K562 (cell line): ENCODE data around the gene OOSP4A. TPM values are rescaled to one million over a fixed set of nuclear protein-coding genes. Genes with fewer than 3 reads are reported as not detected.

Source experiments
- ETV6 ChIP-seq, 3 experiments: fragments of 150-350 bp in 1 of 3; sonication (generic) in 1 of 3; formaldehyde crosslinking in 1 of 3; IDR thresholded peaks; 2 replicates each; pipeline versions ENCODE4 v1.6.1 to v1.8.0; 2014 to 2022; ENCODE audit warnings: borderline replicate concordance in 2 of 3, low read depth in 2 of 3, antibody characterized with exemption in 1 of 3, low read length in 1 of 3, mild to moderate bottlenecking in 1 of 3, missing genetic modification reagents in 1 of 3
- FOXP1 ChIP-seq: sonication (generic); formaldehyde crosslinking; IDR thresholded peaks from 2 replicates; pipeline ENCODE4 v1.8.0; 2022; ENCODE audit warnings: mild to moderate bottlenecking, missing genetic modification reagents
- KHSRP ChIP-seq: fragments of 450-650 bp; IDR thresholded peaks from 2 replicates; pipeline ENCODE4 v1.6.1; 2017
- LEF1 ChIP-seq: fragments of 450-650 bp; IDR thresholded peaks from 2 replicates; pipeline ENCODE4 v1.6.1; 2016; ENCODE audit warnings: mild to moderate bottlenecking
- MTA3 ChIP-seq: fragments of 450-650 bp; formaldehyde crosslinking; IDR thresholded peaks from 2 replicates; pipeline ENCODE4 v1.6.1; 2017; ENCODE audit warnings: mild to moderate bottlenecking, borderline replicate concordance
- NCOA2 ChIP-seq, 2 experiments: fragments of 450-650 bp; IDR thresholded peaks; 2 replicates each; pipeline ENCODE4 v1.6.1; 2018; ENCODE audit warnings: mild to moderate bottlenecking in 2 of 2, moderate library complexity in 1 of 2; ENCODE audit not compliant: partially characterized antibody in 2 of 2
- NFIX ChIP-seq: fragments of 250-450 bp; sonication (Bioruptor Pico); IDR thresholded peaks from 2 replicates; pipeline ENCODE4 v1.4.0; 2020; ENCODE audit warnings: low read depth, mild to moderate bottlenecking, moderate library complexity
- RFX1 ChIP-seq: fragments of 450-650 bp; IDR thresholded peaks from 2 replicates; pipeline ENCODE4 v1.6.1; 2016; ENCODE audit warnings: mild to moderate bottlenecking, moderate library complexity
- SMAD2 ChIP-seq: fragments of 150-350 bp; IDR thresholded peaks from 2 replicates; pipeline ENCODE4 v1.6.1; 2014; ENCODE audit warnings: low read depth, mild to moderate bottlenecking, low read length
- TCF3 ChIP-seq: sonication (generic); formaldehyde crosslinking; IDR thresholded peaks from 2 replicates; pipeline ENCODE4 v1.4.0; 2020; ENCODE audit warnings: mild to moderate bottlenecking, missing genetic modification reagents
- ZNF134 ChIP-seq: fragments of 250-450 bp; sonication (Bioruptor Pico); conservative IDR thresholded peaks from 2 replicates; pipeline ENCODE4 v1.4.0; 2020
- ZNF282 ChIP-seq: sonication (generic); formaldehyde crosslinking; IDR thresholded peaks from 2 replicates; pipeline ENCODE4 v1.8.1; 2023; ENCODE audit warnings: missing genetic modification reagents
- ZNF445 ChIP-seq: fragments of 250-450 bp; sonication (Bioruptor Pico); IDR thresholded peaks from 2 replicates; pipeline ENCODE4 v1.4.0; 2020; ENCODE audit warnings: low read depth, mild to moderate bottlenecking, moderate library complexity
- ZNF740 ChIP-seq, 3 experiments: fragments of 200-800 bp in 1 of 3; sonication (Bioruptor generic) in 1 of 3; sonication (generic) in 1 of 3; formaldehyde crosslinking in 1 of 3; IDR thresholded peaks; 2 replicates each; pipeline versions ENCODE4 v1.6.1 to v1.8.0; 2016 to 2022; ENCODE audit warnings: mild to moderate bottlenecking in 2 of 3, missing compliant biosample characterization in 2 of 3, missing genetic modification characterization in 2 of 3, missing genetic modification reagents in 1 of 3
- ZSCAN32 ChIP-seq: fragments of 450-650 bp; formaldehyde crosslinking; IDR thresholded peaks from 2 replicates; pipeline ENCODE4 v1.4.0; 2020; ENCODE audit warnings: mild to moderate bottlenecking, moderate library complexity
- polyA plus RNA-seq, 8 experiments: library from polyadenylated mRNA; depleted of rRNA in 4 of 8; stranded (reverse) in 5 of 8; unstranded in 3 of 8; fragments of >200 nt; fragmentation: Nextera tagmentation in 2 of 8; fragmentation: Illumina TruSeq in 1 of 8; extraction: Ambion mirVana in 2 of 8; extraction: Trizol in 1 of 8; gene quantifications; 2 replicates each; pipeline versions ENCODE4 v1.2.1 to v1.2.3, GENCODE V29; 2011 to 2014; ENCODE audit warnings: inconsistent platforms in 1 of 8, missing spikeins in 1 of 8
- total RNA-seq, 7 experiments: library from RNA; depleted of rRNA in 6 of 7; stranded (reverse); fragments of >200 nt in 6 of 7; fragmentation: Illumina TruSeq in 2 of 7; extraction: Trizol in 2 of 7; gene quantifications; 2 replicates each; pipeline versions ENCODE4 v1.2.1 to v1.2.3, GENCODE V29; 2011 to 2021; ENCODE audit warnings: low replicate concordance in 1 of 7
- TF ChIP-seq, protein P1 (sequence below): fragments of 250-450 bp; sonication (Bioruptor Pico); IDR thresholded peaks from 2 replicates; pipeline ENCODE4 v1.6.1; 2021; ENCODE audit warnings: mild to moderate bottlenecking
- TF ChIP-seq, protein P2 (sequence below): sonication (generic); formaldehyde crosslinking; IDR thresholded peaks from 2 replicates; pipeline ENCODE4 v1.8.1; 2023; ENCODE audit warnings: mild to moderate bottlenecking, missing genetic modification reagents
- TF ChIP-seq, protein P3 (sequence below): sonication (generic); formaldehyde crosslinking; IDR thresholded peaks from 2 replicates; pipeline ENCODE4 v1.8.0; 2023; ENCODE audit warnings: mild to moderate bottlenecking, missing genetic modification reagents

The OOSP4A gene
- total and polyA plus RNA-seq, 9 of the 15 experiments (the other 6 are each of a cell fraction or from before 2014, with no cell fraction given), result 0.40 to 2.4 (median 0.74) TPM; not detected in 2

DNA sequence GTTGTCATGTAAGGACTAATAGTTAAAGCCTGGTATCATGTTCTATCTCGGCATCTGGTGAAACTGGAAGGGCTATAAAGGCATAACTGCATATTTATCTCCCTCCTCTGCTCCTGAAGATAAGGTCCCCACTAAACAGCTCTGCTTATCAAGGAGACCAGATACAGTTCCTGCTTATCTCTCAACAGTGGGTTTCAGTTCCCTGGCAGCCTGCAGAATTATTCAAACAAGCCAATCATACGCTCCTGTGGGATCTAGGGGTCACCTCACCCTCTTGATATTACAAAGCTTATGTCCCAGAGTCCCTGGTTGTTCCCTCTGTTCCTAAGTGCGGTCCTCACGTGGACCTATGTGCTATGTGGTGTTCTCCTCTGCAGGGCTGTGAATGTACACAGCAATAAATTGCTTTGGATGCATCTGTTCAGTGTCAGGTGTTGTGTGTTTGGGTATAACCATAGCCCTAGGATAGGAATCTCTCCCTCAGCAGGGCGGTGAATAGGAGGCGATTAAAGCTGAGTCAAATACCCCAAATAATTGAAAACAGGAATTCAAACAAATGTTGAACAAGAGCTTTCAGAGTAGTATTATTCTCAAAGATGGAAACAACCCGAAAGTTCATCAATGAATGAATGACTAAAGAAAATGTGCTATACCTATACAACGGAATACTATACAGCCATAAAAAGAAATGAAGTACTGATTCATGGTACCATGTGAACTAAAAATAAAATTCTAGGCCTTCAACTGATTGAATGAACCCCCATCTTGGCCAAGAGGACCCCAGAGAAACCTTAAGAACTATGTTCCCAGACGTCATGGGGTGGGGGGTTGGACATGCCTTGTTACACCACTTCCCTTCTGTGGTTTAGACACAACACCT is 3.1 kb upstream of the OOSP4A start (continued):
- peak; percentile 87 to 91 for TF ChIP-seq NCOA2 (IDR thresholded peaks at IDR 0.05; ENCODE audit: partially characterized antibody in 2 of 2)
- TF ChIP-seq ETV6 (IDR thresholded peaks at IDR 0.05; ENCODE audit: borderline replicate concordance in 1 of 2, low read depth in 2 of 2, low read length in 1 of 2), result no peak; a peak in 1 of 4 replicates
- no peak for TF ChIP-seq ETV6 (CRISPR knock-in tag; IDR thresholded peaks at IDR 0.05; ENCODE audit: borderline replicate concordance)
- peak; percentile 92 for TF ChIP-seq KHSRP
- no peak for TF ChIP-seq ZNF282
- 0 out of 2 replicates have a peak, but pooled peaks have one; percentile 51 for TF ChIP-seq ZNF134
- TF ChIP-seq ZNF445 (CRISPR knock-in tag), result peak; percentile 78; the same call in 1 of the 2 replicates
- TF ChIP-seq TCF3 (CRISPR knock-in tag), result peak; percentile 99
- no peak for TF ChIP-seq SMAD2
- TF ChIP-seq ZNF740 (CRISPR knock-in tag; IDR thresholded peaks at IDR 0.05), result no peak
- TF ChIP-seq ZNF740 (tag; IDR thresholded peaks at IDR 0.05), result peak in 1 of 2 experiments; percentile 25; a peak in 2 of 4 replicates
- no peak for TF ChIP-seq ZSCAN32 (CRISPR knock-in tag)
- peak; percentile 26; the same call in 1 of the 2 replicates for TF ChIP-seq RFX1
- no peak for TF ChIP-seq NFIX (CRISPR knock-in tag)
- peak; percentile 97 for TF ChIP-seq LEF1
- TF ChIP-seq MTA3, result peak; percentile 71; the same call in 1 of the 2 replicates
- TF ChIP-seq FOXP1, result no peak
- TF ChIP-seq, protein P1, sequence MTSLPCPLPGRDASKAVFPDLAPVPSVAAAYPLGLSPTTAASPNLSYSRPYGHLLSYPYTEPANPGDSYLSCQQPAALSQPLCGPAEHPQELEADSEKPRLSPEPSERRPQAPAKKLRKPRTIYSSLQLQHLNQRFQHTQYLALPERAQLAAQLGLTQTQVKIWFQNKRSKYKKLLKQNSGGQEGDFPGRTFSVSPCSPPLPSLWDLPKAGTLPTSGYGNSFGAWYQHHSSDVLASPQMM, result no peak
- TF ChIP-seq, protein P2, sequence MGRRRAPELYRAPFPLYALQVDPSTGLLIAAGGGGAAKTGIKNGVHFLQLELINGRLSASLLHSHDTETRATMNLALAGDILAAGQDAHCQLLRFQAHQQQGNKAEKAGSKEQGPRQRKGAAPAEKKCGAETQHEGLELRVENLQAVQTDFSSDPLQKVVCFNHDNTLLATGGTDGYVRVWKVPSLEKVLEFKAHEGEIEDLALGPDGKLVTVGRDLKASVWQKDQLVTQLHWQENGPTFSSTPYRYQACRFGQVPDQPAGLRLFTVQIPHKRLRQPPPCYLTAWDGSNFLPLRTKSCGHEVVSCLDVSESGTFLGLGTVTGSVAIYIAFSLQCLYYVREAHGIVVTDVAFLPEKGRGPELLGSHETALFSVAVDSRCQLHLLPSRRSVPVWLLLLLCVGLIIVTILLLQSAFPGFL (CRISPR knock-in tag), result no peak
- TF ChIP-seq, protein P3, sequence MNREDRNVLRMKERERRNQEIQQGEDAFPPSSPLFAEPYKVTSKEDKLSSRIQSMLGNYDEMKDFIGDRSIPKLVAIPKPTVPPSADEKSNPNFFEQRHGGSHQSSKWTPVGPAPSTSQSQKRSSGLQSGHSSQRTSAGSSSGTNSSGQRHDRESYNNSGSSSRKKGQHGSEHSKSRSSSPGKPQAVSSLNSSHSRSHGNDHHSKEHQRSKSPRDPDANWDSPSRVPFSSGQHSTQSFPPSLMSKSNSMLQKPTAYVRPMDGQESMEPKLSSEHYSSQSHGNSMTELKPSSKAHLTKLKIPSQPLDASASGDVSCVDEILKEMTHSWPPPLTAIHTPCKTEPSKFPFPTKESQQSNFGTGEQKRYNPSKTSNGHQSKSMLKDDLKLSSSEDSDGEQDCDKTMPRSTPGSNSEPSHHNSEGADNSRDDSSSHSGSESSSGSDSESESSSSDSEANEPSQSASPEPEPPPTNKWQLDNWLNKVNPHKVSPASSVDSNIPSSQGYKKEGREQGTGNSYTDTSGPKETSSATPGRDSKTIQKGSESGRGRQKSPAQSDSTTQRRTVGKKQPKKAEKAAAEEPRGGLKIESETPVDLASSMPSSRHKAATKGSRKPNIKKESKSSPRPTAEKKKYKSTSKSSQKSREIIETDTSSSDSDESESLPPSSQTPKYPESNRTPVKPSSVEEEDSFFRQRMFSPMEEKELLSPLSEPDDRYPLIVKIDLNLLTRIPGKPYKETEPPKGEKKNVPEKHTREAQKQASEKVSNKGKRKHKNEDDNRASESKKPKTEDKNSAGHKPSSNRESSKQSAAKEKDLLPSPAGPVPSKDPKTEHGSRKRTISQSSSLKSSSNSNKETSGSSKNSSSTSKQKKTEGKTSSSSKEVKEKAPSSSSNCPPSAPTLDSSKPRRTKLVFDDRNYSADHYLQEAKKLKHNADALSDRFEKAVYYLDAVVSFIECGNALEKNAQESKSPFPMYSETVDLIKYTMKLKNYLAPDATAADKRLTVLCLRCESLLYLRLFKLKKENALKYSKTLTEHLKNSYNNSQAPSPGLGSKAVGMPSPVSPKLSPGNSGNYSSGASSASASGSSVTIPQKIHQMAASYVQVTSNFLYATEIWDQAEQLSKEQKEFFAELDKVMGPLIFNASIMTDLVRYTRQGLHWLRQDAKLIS, result no peak
